GM19324 (cell line): ENCODE data around the gene SPACA7.

Experiments
- ATAC-seq: cut with Tn5 transposase; IDR thresholded peaks from one replicate; pipeline ENCODE4 v1.9.1; 2021; ENCODE audit warnings: mild to moderate bottlenecking, moderate library complexity; ENCODE audit not compliant: unreplicated experiment, low FRiP score

The SPACA7 gene

GRCh38 chr13:112457485-112457884, 81.3 kb downstream of the SPACA7 start:
- no peak for ATAC-seq

GRCh38 chr13:112462408-112462807, 86.3 kb downstream of the SPACA7 start:
- ATAC-seq = no peak

GRCh38 chr13:112464720-112465119, 88.6 kb downstream of the SPACA7 start:
- ATAC-seq = no peak

- ATAC-seq = no peak
These were observed 89.3 kb downstream of the SPACA7 start for GRCh38 chr13:112465251-112466131.

GRCh38 chr13:112466132-112467058, 90.2 kb downstream of the SPACA7 start:
- ATAC-seq = no peak

GRCh38 chr13:112467236-112467635, 91.1 kb downstream of the SPACA7 start:
- no peak for ATAC-seq

- ATAC-seq = no peak
These were observed 91.9 kb downstream of the SPACA7 start for GRCh38 chr13:112468069-112468468.

GRCh38 chr13:112469071-112469745, 93.1 kb downstream of the SPACA7 start:
- no peak for ATAC-seq

- no peak for ATAC-seq
These were observed 97.7 kb downstream of the SPACA7 start for GRCh38 chr13:112473818-112474217.

- no peak for ATAC-seq
These were observed 98.7 kb downstream of the SPACA7 start for GRCh38 chr13:112474869-112475268.

- ATAC-seq = no peak
These were observed 99.7 kb downstream of the SPACA7 start for GRCh38 chr13:112475889-112476288.

GRCh38 chr13:112477070-112477619, 101.0 kb downstream of the SPACA7 start:
- no peak for ATAC-seq

- ATAC-seq = no peak
These were observed 103.2 kb downstream of the SPACA7 start for GRCh38 chr13:112479389-112479788.

GRCh38 chr13:112481458-112481857, 105.3 kb downstream of the SPACA7 start:
- ATAC-seq = no peak

- ATAC-seq = no peak
These were observed 107.1 kb downstream of the SPACA7 start for GRCh38 chr13:112483299-112483698.
